Stimulated activated effector memory CD8-positive, alpha-beta T cell treated with anti-CD3 and anti-CD28 coated beads, Interleukin-12 subunit alpha, Interleukin-12 subunit beta, amount 100 ng/mL, for 72 hours (primary cell): Measurements from ENCODE around the gene TGFBI.

Source experiments
- ATAC-seq: fragments of 150-1000 bp; cut with Tn5 transposase; 2 replicates; pipeline ENCODE4 v1.10.0; 2021
- DNase-seq, 2 donors: peaks; one replicate each; pipeline ENCODE4 v3.0.0; 2021 to 2022; ENCODE audit warnings: low spot score in 2 of 2
- H3K27ac Mint-ChIP-seq: one replicate; pipeline ENCODE4 v1.8.0; 2022; ENCODE audit warnings: mild to moderate bottlenecking, mixed read lengths
- H3K36me3 Mint-ChIP-seq: one replicate; pipeline ENCODE4 v1.8.0; 2022; ENCODE audit warnings: mild to moderate bottlenecking, mixed read lengths
- H3K4me1 Mint-ChIP-seq: one replicate; pipeline ENCODE4 v1.8.0; 2022; ENCODE audit warnings: mixed read lengths
- H3K4me3 Mint-ChIP-seq: one replicate; pipeline ENCODE4 v1.8.0; 2022; ENCODE audit warnings: mild to moderate bottlenecking, mixed read lengths
- H3K9me3 Mint-ChIP-seq: one replicate; pipeline ENCODE4 v1.8.0; 2022; ENCODE audit warnings: mixed read lengths

TGFBI gene

GRCh38 chr5:136014049-136015002 lies 14.5 kb upstream of the TGFBI start:
- no peaks in the 10 kb centered on the region for H3K9me3 Mint-ChIP-seq
- H3K36me3 Mint-ChIP-seq, result no peaks in the 10 kb centered on the region
- no peaks in the 10 kb centered on the region for H3K4me1 Mint-ChIP-seq
- no peak overlapping the region for H3K27ac Mint-ChIP-seq
- no peak overlapping the region for H3K4me3 Mint-ChIP-seq
- no peak for ATAC-seq
- DNase-seq, result no peak

- no peaks in the 10 kb centered on the region for H3K36me3 Mint-ChIP-seq
- peaks cover 3% of the 10 kb centered on the region for H3K4me1 Mint-ChIP-seq
- DNase-seq, result no peak
- H3K9me3 Mint-ChIP-seq, result no peaks in the 10 kb centered on the region
- H3K27ac Mint-ChIP-seq, result no peak overlapping the region
- H3K4me3 Mint-ChIP-seq, result no peak overlapping the region
- ATAC-seq, result no peak
Observed at GRCh38 chr5:136015003-136015375, 13.8 kb upstream of the TGFBI start.

- Mint-ChIP-seq H3K27ac (no peak overlapping the region), H3K4me1 (peaks cover 14% of the 10 kb centered on the region), H3K9me3 (no peaks in the 10 kb centered on the region), H3K36me3 (peaks cover 6% of the 10 kb centered on the region), H3K4me3 (no peak overlapping the region)
- no peak for DNase-seq
- ATAC-seq, result no peak
Observed at GRCh38 chr5:136015966-136016650, 12.7 kb upstream of the TGFBI start.

GRCh38 chr5:136016945-136017530 lies 11.8 kb upstream of the TGFBI start:
- Mint-ChIP-seq H3K36me3 (peaks cover 6% of the 10 kb centered on the region), H3K4me1 (peaks cover 16% of the 10 kb centered on the region), H3K9me3 (no peaks in the 10 kb centered on the region), H3K4me3 (no peak overlapping the region), H3K27ac (no peak overlapping the region)
- DNase-seq, result no peak
- no peak for ATAC-seq

- peaks cover 16% of the 10 kb centered on the region for H3K4me1 Mint-ChIP-seq
- H3K27ac Mint-ChIP-seq, result no peak overlapping the region
- H3K36me3 Mint-ChIP-seq, result peaks cover 6% of the 10 kb centered on the region
- no peak overlapping the region for H3K4me3 Mint-ChIP-seq
- ATAC-seq (no peak), DNase-seq (no peak)
- H3K9me3 Mint-ChIP-seq, result no peaks in the 10 kb centered on the region
Observed at GRCh38 chr5:136018814-136019783, 9.7 kb upstream of the TGFBI start.

- ATAC-seq (peak; percentile 3), DNase-seq (no peak)
- Mint-ChIP-seq H3K4me3 (no peak overlapping the region), H3K4me1 (peaks cover 16% of the 10 kb centered on the region), H3K9me3 (no peaks in the 10 kb centered on the region), H3K27ac (peak overlapping the region; percentile 11), H3K36me3 (peaks cover 6% of the 10 kb centered on the region)
Observed at GRCh38 chr5:136020001-136020382, 8.8 kb upstream of the TGFBI start.

GRCh38 chr5:136020383-136021015 lies 8.3 kb upstream of the TGFBI start:
- H3K4me1 Mint-ChIP-seq, result peaks cover 16% of the 10 kb centered on the region
- H3K9me3 Mint-ChIP-seq, result no peaks in the 10 kb centered on the region
- DNase-seq, result peak; percentile 15 to 79
- ATAC-seq, result peak; percentile 95
- H3K36me3 Mint-ChIP-seq, result peaks cover 6% of the 10 kb centered on the region
- peak overlapping the region; percentile 22 for H3K4me3 Mint-ChIP-seq
- H3K27ac Mint-ChIP-seq, result peak overlapping the region; percentile 11

- H3K4me3 Mint-ChIP-seq, result peak overlapping the region; percentile 22
- peaks cover 16% of the 10 kb centered on the region for H3K4me1 Mint-ChIP-seq
- H3K9me3 Mint-ChIP-seq, result no peaks in the 10 kb centered on the region
- peaks cover 6% of the 10 kb centered on the region for H3K36me3 Mint-ChIP-seq
- ATAC-seq (no peak), DNase-seq (no peak)
- H3K27ac Mint-ChIP-seq, result no peak overlapping the region
Observed at GRCh38 chr5:136021016-136021405, 7.8 kb upstream of the TGFBI start.

- Mint-ChIP-seq H3K27ac (no peak overlapping the region), H3K4me3 (no peak overlapping the region), H3K4me1 (peaks cover 16% of the 10 kb centered on the region), H3K36me3 (peaks cover 6% of the 10 kb centered on the region), H3K9me3 (no peaks in the 10 kb centered on the region)
- ATAC-seq (no peak), DNase-seq (no peak)
Observed at GRCh38 chr5:136022965-136023364, 5.8 kb upstream of the TGFBI start.

- Mint-ChIP-seq H3K27ac (no peak overlapping the region), H3K9me3 (no peaks in the 10 kb centered on the region), H3K36me3 (peaks cover 6% of the 10 kb centered on the region), H3K4me1 (peaks cover 16% of the 10 kb centered on the region), H3K4me3 (no peak overlapping the region)
- DNase-seq (no peak), ATAC-seq (no peak)
Observed at GRCh38 chr5:136023958-136024541, 4.7 kb upstream of the TGFBI start.

GRCh38 chr5:136025900-136026299 lies 2.9 kb upstream of the TGFBI start:
- no peak overlapping the region for H3K4me3 Mint-ChIP-seq
- DNase-seq, result no peak
- no peaks in the 10 kb centered on the region for H3K36me3 Mint-ChIP-seq
- no peak for ATAC-seq
- no peak overlapping the region for H3K27ac Mint-ChIP-seq
- H3K4me1 Mint-ChIP-seq, result peaks cover 4% of the 10 kb centered on the region
- H3K9me3 Mint-ChIP-seq, result no peaks in the 10 kb centered on the region

GRCh38 chr5:136026636-136027035 lies 2.2 kb upstream of the TGFBI start:
- ATAC-seq (no peak), DNase-seq (no peak)
- Mint-ChIP-seq H3K9me3 (no peaks in the 10 kb centered on the region), H3K4me1 (peaks cover 8% of the 10 kb centered on the region), H3K4me3 (no peak overlapping the region), H3K27ac (no peak overlapping the region), H3K36me3 (no peaks in the 10 kb centered on the region)

GRCh38 chr5:136027311-136027710 lies 1.5 kb upstream of the TGFBI start:
- Mint-ChIP-seq H3K9me3 (no peaks in the 10 kb centered on the region), H3K36me3 (no peaks in the 10 kb centered on the region), H3K4me3 (no peak overlapping the region), H3K4me1 (peaks cover 11% of the 10 kb centered on the region), H3K27ac (no peak overlapping the region)
- no peak for ATAC-seq
- no peak for DNase-seq

GRCh38 chr5:136028090-136028489 lies 698 bp upstream of the TGFBI start:
- Mint-ChIP-seq H3K4me1 (peaks cover 11% of the 10 kb centered on the region), H3K9me3 (no peaks in the 10 kb centered on the region), H3K27ac (no peak overlapping the region), H3K36me3 (no peaks in the 10 kb centered on the region), H3K4me3 (no peak overlapping the region)
- ATAC-seq (no peak), DNase-seq (no peak)
